CD4-positive, CD25-positive, alpha-beta regulatory T cell (primary cell): Measurements from ENCODE around the gene RASGRP1. TPM values are rescaled to one million over a fixed set of nuclear protein-coding genes. Genes with fewer than 3 reads are reported as not detected.

Experiments
- ATAC-seq, 2 donors: fragments of 150-1000 bp; cut with Tn5 transposase; one replicate each; pipeline ENCODE4 v1.10.0; 2021; ENCODE audit warnings: low read depth in 2 of 2, moderate number of reproducible peaks in 2 of 2, moderate library complexity in 1 of 2
- DNase-seq, 3 donors: peaks; one replicate each; pipeline versions ENCODE4 v3.0.0 to v3.0.0-alpha.2; 2012 to 2022; ENCODE audit warnings: mixed read lengths in 1 of 3
- H3K27ac ChIP-seq: one replicate; pipeline ENCODE4 v1.7.0; 2013; ENCODE audit warnings: mild to moderate bottlenecking, low read length; ENCODE audit not compliant: insufficient read depth, poor library complexity, severe bottlenecking
- H3K27me3 ChIP-seq: one replicate; pipeline ENCODE4 v1.7.0; 2013; ENCODE audit warnings: low read length; ENCODE audit not compliant: control insufficient read depth, insufficient read depth
- H3K36me3 ChIP-seq: one replicate; pipeline ENCODE4 v1.7.0; 2013; ENCODE audit warnings: mild to moderate bottlenecking, low read length, moderate library complexity; ENCODE audit not compliant: control insufficient read depth, insufficient read depth
- H3K4me1 ChIP-seq: 2 replicates; pipeline ENCODE4 v1.7.0; 2013; ENCODE audit warnings: mild to moderate bottlenecking, low read length; ENCODE audit not compliant: insufficient read depth, control insufficient read depth, poor library complexity, severe bottlenecking
- H3K4me3 ChIP-seq: one replicate; pipeline ENCODE4 v1.7.0; 2013; ENCODE audit warnings: low read depth, mild to moderate bottlenecking, low read length, moderate library complexity
- H3K9me3 ChIP-seq, 2 experiments: 1 replicate in 1 of 2; 2 replicates in 1 of 2; pipeline ENCODE4 v1.7.0; 2013; ENCODE audit warnings: low read length in 2 of 2, mild to moderate bottlenecking in 1 of 2, moderate library complexity in 1 of 2; ENCODE audit not compliant: control insufficient read depth in 2 of 2
- H3K27ac Mint-ChIP-seq, 3 donors: one replicate each; pipeline ENCODE4 v1.8.0; 2020 to 2022; ENCODE audit warnings: mild to moderate bottlenecking in 3 of 3, mixed read lengths in 3 of 3, moderate library complexity in 2 of 3
- H3K27me3 Mint-ChIP-seq: one replicate; pipeline ENCODE4 v1.8.0; 2022; ENCODE audit warnings: mild to moderate bottlenecking, mixed read lengths
- H3K36me3 Mint-ChIP-seq: one replicate; pipeline ENCODE4 v1.8.0; 2020; ENCODE audit warnings: mixed read lengths
- H3K4me1 Mint-ChIP-seq, 4 donors: one replicate each; pipeline ENCODE4 v1.8.0; 2020 to 2022; ENCODE audit warnings: mixed read lengths in 4 of 4, mild to moderate bottlenecking in 1 of 4
- H3K4me3 Mint-ChIP-seq, 4 donors: one replicate each; pipeline ENCODE4 v1.8.0; 2020 to 2022; ENCODE audit warnings: mild to moderate bottlenecking in 4 of 4, mixed read lengths in 4 of 4, moderate library complexity in 3 of 4
- H3K9me3 Mint-ChIP-seq, 7 donors: one replicate each; pipeline ENCODE4 v1.8.0; 2020 to 2022; ENCODE audit warnings: mixed read lengths in 7 of 7, mild to moderate bottlenecking in 3 of 7, moderate library complexity in 2 of 7
- polyA plus RNA-seq, 4 donors: library from polyadenylated mRNA; unstranded; fragments of 300-500 nt; fragmentation: Illumina TruSeq; gene quantifications; one replicate each; pipeline ENCODE4 v1.2.3, GENCODE V29; 2021
- total RNA-seq: library from RNA; stranded (reverse); gene quantifications from one replicate; pipeline ENCODE4 v1.2.3, GENCODE V29; 2022

Gene RASGRP1
- total and polyA plus RNA-seq, 5 donors from 2014 or later, result 74.5 to 216 (median 87.7) TPM

DNA sequence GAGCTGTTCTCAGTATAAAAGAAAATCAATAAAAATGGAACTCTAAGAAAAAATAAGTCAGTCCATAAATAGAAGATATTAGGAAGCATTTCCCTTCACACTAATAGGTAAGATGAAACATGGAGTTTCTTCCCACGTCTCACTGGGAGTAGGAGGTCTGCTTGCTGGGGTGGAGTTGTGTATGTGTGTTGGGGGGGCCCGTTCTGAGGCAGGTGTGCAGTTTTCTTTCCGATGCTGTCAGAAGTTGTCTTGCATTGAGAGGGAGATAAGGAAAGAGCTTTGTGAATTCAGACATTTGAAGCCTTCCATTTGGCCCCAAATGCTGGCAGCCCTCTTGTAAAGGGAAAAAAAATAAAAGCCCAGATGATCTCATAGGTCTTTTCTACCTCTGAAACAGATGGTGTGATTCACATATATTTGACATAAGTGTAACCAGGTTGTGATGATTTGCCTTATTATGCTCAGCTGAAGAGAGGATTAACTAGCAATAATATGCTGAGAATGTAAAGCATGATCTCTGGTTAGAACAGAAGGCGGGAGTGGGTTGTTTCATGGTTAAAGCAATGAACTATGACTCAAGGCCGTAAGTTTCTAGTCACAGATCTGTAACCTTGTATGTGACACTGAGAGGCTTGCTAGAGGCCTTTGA lies 8.8 kb downstream of the RASGRP1 start:
- no peaks in the 10 kb centered on the region for H3K27me3 Mint-ChIP-seq
- peaks cover 67% of the 10 kb centered on the region for H3K36me3 Mint-ChIP-seq
- peak; percentile 27 to 40 for ATAC-seq
- no peaks in the 10 kb centered on the region for H3K9me3 ChIP-seq
- no peaks in the 10 kb centered on the region for H3K27me3 ChIP-seq
- peak overlapping the region; percentile 82 to 99 (median 97) for H3K4me3 Mint-ChIP-seq
- H3K4me1 Mint-ChIP-seq, result peaks cover 57 to 98% (median 88%) of the 10 kb centered on the region in 4 donors
- H3K9me3 Mint-ChIP-seq, result no peaks in the 10 kb centered on the region
- peaks cover 63% of the 10 kb centered on the region for H3K36me3 ChIP-seq
- H3K27ac ChIP-seq, result peak overlapping the region; percentile 92
- H3K4me1 ChIP-seq, result peaks cover 100% of the 10 kb centered on the region
- H3K4me3 ChIP-seq, result peak overlapping the region; percentile 92
- no peak for DNase-seq
- H3K27ac Mint-ChIP-seq, result peak overlapping the region; percentile 91 to 98 (median 93)

DNA sequence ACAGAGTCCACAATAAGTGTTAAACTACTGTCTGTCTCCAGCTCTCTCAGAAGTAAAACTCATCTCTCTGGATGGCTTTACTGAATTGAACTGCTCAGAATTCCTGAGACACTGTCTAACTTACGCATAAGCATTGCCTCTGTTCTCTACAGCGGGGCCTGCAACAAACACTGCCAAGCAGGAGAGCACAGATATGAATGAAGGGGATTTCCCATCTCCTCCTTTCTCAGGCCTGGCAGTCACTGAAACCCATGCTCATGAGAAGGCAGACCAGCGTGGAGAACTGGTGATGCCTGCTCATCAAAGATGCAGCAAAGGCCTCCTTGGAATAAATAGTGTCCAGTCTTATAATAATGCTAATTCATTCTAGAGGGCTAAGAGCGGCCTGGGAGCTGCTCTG lies 10.3 kb downstream of the RASGRP1 start:
- H3K36me3 Mint-ChIP-seq, result peaks cover 58% of the 10 kb centered on the region
- peaks cover 51 to 94% (median 83%) of the 10 kb centered on the region in 4 donors for H3K4me1 Mint-ChIP-seq
- H3K4me1 ChIP-seq, result peaks cover 96% of the 10 kb centered on the region
- peak overlapping the region; percentile 92 for H3K27ac ChIP-seq
- peaks cover 69% of the 10 kb centered on the region for H3K36me3 ChIP-seq
- H3K9me3 ChIP-seq, result no peaks in the 10 kb centered on the region
- peak overlapping the region; percentile 82 to 99 (median 92) for H3K4me3 Mint-ChIP-seq
- H3K4me3 ChIP-seq, result peak overlapping the region; percentile 92
- peak overlapping the region; percentile 63 to 93 (median 91) for H3K27ac Mint-ChIP-seq
- H3K27me3 Mint-ChIP-seq, result no peaks in the 10 kb centered on the region
- H3K9me3 Mint-ChIP-seq, result no peaks in the 10 kb centered on the region
- no peaks in the 10 kb centered on the region for H3K27me3 ChIP-seq
- DNase-seq (peak in 2 of 3 donors; percentile 23 to 43), ATAC-seq (peak; percentile 22 to 48)

DNA sequence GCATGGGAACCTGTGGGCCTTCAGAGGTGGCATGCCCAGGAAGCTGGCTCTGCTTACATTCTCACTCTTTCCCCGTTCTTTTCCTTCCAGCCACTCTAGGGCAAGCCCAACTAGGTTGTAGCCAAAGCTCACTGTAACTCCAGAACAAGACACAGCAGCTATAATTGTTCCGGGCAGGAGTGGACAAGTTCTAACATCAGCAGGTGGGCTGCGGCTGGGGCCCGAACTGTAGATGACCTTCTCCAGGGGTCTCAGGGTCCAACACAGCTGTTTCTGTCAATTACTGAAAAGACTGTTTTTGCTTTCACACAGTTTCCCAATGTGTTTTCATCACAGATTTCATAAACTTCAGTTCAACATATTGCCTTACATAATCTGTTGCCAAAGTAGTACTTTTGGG lies 11.5 kb downstream of the RASGRP1 start:
- H3K4me3 Mint-ChIP-seq, result peak overlapping the region; percentile 82 to 99 (median 92)
- Histone ChIP-seq H3K4me3 (peak overlapping the region; percentile 92), H3K27ac (peak overlapping the region; percentile 92), H3K27me3 (no peaks in the 10 kb centered on the region), H3K9me3 (no peaks in the 10 kb centered on the region), H3K36me3 (peaks cover 71% of the 10 kb centered on the region), H3K4me1 (peaks cover 92% of the 10 kb centered on the region)
- no peak for ATAC-seq
- no peak for DNase-seq
- peaks cover 50 to 94% (median 85%) of the 10 kb centered on the region in 4 donors for H3K4me1 Mint-ChIP-seq
- peak overlapping the region; percentile 76 to 93 (median 91) for H3K27ac Mint-ChIP-seq
- no peaks in the 10 kb centered on the region for H3K9me3 Mint-ChIP-seq
- no peaks in the 10 kb centered on the region for H3K27me3 Mint-ChIP-seq
- H3K36me3 Mint-ChIP-seq, result peaks cover 55% of the 10 kb centered on the region

DNA sequence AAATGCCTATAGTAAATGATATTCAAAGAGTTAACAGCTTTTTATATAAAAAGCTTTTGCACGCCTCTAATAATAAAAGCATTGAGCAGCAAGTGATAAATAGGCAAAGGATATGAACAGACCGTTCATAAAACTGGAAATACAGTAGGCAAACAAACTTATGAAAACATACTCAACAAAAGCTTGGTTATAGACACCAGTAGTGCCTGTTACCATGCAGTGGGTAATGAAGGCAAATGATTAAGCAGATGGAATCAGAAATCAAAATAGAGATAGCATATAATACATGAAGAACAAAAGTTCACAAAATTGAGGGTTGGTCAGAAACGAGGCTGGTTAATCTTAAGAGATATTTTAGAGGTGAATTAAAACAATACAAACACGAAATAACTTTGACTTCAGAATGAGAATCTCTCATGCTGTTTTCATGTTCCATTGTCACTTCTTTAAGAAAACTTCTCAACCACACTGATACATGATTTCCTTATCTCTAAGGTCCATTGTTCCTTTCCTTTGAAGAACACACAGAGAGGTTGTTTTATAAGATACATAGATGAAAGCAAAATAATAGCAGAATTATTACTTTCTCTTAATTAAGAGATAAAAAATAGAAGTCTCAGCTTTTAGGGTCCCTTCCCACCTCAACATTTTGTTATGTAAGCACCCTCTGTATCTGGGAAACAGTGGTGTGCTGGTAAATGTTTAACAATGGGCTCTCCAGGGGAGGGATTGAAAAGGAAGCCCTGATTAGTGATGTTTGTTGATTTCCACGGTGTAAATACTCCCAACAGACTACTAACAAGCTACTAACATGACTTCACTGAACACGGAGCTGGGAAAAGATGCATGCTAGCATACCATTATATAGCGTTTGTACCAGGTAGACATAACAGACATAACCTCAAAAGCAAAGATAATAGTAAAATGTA lies 12.6 kb downstream of the RASGRP1 start:
- ATAC-seq (no peak), DNase-seq (no peak)
- Histone ChIP-seq H3K36me3 (peaks cover 74% of the 10 kb centered on the region), H3K27me3 (no peaks in the 10 kb centered on the region), H3K27ac (peak overlapping the region; percentile 59), H3K4me3 (peak overlapping the region; percentile 92), H3K4me1 (peaks cover 89% of the 10 kb centered on the region), H3K9me3 (no peaks in the 10 kb centered on the region)
- Mint-ChIP-seq H3K27ac (peak overlapping the region; percentile 58 to 91 (median 80)), H3K4me3 (peak overlapping the region; percentile 78 to 87 (median 82)), H3K9me3 (no peaks in the 10 kb centered on the region), H3K36me3 (peaks cover 54% of the 10 kb centered on the region), H3K4me1 (peaks cover 46 to 94% (median 84%) of the 10 kb centered on the region in 4 donors), H3K27me3 (no peaks in the 10 kb centered on the region)

DNA sequence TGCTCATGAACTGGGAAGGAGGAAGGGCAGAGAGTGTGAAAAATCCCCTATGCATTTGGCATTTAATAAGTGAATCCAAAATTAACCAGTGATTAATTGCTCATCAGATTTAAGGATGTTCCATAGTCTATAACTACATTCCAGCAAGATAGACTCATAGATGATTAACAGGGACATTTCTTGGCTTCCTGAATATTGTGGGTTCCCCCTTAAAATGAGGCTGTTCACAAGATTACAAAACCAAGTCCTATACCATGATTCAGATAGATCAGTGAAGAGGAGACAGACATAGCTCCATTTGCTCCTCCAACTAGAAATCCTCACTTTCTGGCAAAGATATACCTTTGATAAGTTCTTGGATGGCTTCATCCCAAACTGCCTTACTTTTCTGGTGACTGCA lies 15.4 kb downstream of the RASGRP1 start:
- Mint-ChIP-seq H3K27me3 (no peaks in the 10 kb centered on the region), H3K9me3 (no peaks in the 10 kb centered on the region), H3K4me1 (peaks cover 52 to 93% (median 81%) of the 10 kb centered on the region in 4 donors), H3K36me3 (peaks cover 56% of the 10 kb centered on the region), H3K4me3 (peak overlapping the region in 3 of 4 donors; percentile 17 to 74 (median 48)), H3K27ac (peak overlapping the region; percentile 70 to 94 (median 86))
- Histone ChIP-seq H3K4me3 (peak overlapping the region; percentile 34), H3K27ac (peak overlapping the region; percentile 38), H3K27me3 (no peaks in the 10 kb centered on the region), H3K9me3 (no peaks in the 10 kb centered on the region), H3K4me1 (peaks cover 87% of the 10 kb centered on the region), H3K36me3 (peaks cover 71% of the 10 kb centered on the region)
- DNase-seq (no peak), ATAC-seq (no peak)

DNA sequence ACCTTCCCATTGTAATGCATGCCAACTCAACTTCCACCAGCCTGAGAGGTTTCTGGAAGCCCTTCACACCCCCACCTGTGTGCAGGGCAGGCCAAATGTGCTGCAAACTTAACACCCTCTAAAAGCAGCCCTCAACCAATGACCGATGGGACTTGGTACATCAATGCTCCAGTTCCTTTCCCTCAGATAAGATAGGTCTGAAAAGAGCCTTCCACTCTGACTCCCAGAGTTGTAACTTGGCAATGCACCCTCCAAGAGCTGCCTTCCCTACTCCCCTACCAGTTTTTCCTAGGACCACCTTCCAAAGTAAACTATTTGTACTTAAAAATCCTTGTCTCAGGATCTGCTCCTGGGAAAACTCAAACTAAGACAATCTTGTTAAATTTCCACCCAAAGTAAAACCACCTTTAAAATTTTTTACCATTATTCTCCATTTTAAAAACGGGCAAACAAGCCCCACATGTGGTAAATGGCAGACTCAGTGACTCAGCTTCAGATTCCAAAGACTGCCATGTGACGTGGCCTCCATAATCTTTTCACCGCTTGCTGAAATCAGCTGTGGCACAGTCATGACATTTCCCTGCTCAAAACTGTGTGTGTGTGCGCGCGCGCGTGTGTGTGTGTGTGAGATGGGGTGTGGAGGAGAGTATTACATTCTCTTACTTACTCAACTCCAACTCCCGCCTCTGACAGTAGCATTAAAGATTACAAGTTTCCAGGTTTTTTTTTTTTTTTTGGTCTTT lies 17.2 kb downstream of the RASGRP1 start:
- Mint-ChIP-seq H3K4me1 (peaks cover 49 to 91% (median 79%) of the 10 kb centered on the region in 4 donors), H3K4me3 (peak overlapping the region in 3 of 4 donors; percentile 27 to 73 (median 27)), H3K9me3 (no peaks in the 10 kb centered on the region), H3K27ac (peak overlapping the region; percentile 52 to 81 (median 76)), H3K27me3 (no peaks in the 10 kb centered on the region), H3K36me3 (peaks cover 43% of the 10 kb centered on the region)
- H3K4me1 ChIP-seq, result peaks cover 77% of the 10 kb centered on the region
- DNase-seq (no peak), ATAC-seq (no peak)
- H3K27ac ChIP-seq, result peak overlapping the region; percentile 38
- H3K4me3 ChIP-seq, result peak overlapping the region; percentile 27
- H3K36me3 ChIP-seq, result peaks cover 62% of the 10 kb centered on the region
- no peaks in the 10 kb centered on the region for H3K9me3 ChIP-seq
- no peaks in the 10 kb centered on the region for H3K27me3 ChIP-seq

DNA sequence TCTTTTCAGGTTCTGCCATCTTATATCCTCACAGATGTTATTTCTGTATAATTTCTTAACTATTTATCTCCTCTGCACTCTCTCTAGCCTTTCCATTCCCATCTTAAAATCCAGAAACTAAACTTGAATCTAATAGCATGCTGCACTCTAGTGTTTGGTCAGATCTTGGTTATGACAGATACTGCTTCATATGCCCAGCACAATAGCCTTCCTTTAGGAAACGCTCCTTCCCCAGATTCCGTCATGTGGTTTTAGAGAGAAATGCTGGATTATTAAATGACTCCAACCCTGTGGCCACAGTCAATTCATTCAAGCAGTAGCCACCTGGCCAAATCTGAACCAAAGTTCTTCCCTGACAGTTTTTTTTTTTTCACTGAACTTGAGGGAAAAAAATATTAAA lies 19.4 kb downstream of the RASGRP1 start:
- Histone ChIP-seq H3K4me1 (peaks cover 79% of the 10 kb centered on the region), H3K36me3 (peaks cover 53% of the 10 kb centered on the region), H3K27me3 (no peaks in the 10 kb centered on the region), H3K4me3 (peak overlapping the region; percentile 23), H3K9me3 (no peaks in the 10 kb centered on the region), H3K27ac (peak overlapping the region; percentile 43)
- Mint-ChIP-seq H3K27ac (peak overlapping the region; percentile 4 to 96 (median 77)), H3K4me3 (peak overlapping the region in 3 of 4 donors; percentile 16 to 41 (median 35)), H3K4me1 (peaks cover 44 to 98% (median 86%) of the 10 kb centered on the region in 4 donors), H3K36me3 (peaks cover 59% of the 10 kb centered on the region), H3K27me3 (no peaks in the 10 kb centered on the region), H3K9me3 (no peaks in the 10 kb centered on the region)
- no peak for DNase-seq
- ATAC-seq, result no peak
